HG02763 (cell line): Measurements from ENCODE around the gene MPC2.
"Not testable (repeated sequence)": the region's sequence is repeated elsewhere in the genome, so short reads cannot be mapped to it uniquely, and the experiment has no call there.

Experiments used
- ATAC-seq: cut with Tn5 transposase; IDR thresholded peaks from one replicate; pipeline ENCODE4 v1.9.1; 2021; ENCODE audit warnings: mild to moderate bottlenecking, moderate library complexity; ENCODE audit not compliant: unreplicated experiment

MPC2 gene

DNA sequence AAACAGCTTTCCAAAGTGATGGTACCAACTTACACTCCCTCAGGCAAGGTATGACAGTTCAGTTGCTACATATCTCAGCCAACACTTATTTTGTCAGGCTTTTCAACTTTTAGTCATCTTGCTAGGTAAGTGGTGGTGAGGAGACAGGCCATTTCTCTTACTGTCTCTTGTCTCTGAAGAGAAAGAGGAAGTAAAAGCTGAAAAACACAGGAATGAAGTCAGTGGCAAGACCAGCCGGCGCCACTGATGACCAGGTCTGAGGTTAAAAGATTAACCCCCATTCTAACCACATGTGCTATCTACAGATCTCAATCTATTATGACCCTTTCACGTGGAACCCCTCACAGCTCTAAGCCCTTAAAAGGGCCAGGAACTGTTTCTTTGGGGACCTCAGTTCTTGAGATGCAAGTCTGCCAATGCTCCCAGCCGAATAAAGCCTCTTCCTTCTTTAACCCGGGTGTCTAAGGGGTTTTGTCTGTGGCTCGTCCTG is 27.1 kb downstream of the MPC2 start:
- no peak for ATAC-seq

GRCh38 chr1:167905671-167906070 is 31.2 kb downstream of the MPC2 start:
- no peak for ATAC-seq

- no peak for ATAC-seq
These were observed 31.7 kb downstream of the MPC2 start for GRCh38 chr1:167905182-167905581.

DNA sequence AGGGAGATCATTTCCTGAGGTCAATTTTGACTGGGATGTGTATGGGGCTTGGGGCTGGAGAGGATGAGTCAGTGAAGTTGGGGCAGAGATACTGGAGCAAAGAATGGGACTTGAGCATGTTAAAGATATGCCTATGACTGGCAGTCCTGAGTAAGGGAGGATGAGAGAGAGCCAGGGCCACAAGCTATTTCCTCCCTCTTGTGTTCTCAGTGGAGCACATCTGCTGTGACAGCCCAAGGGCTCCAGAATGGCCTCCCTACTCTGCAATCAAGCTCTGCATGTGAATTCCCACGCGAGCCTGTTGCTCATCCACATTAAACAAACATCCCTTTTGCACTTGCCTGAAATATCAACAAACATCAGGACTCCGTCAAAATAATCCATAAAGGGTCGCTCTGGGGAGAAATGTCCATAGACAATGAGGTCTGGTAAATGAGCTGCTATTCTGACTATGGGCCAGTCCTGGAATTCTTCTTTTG is 32.2 kb downstream of the MPC2 start:
- ATAC-seq: no peak

DNA sequence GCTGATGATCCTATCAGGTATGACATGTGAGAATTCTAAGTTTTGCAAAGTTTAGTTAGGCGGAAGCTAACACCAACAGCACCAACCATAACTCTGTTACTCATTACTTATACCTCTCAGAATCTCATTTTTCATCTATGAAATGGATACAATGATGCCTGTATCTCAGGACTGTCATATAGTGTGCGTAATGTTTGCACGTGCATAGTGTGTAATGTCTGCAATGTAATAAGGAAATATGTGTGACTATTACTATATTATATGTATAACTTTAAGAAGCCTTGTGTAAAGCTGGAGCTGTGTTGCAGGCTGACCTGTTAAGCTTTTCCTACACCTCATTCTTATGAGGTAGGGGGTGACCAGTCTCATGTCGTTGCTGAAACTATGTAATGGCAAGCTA is 36.0 kb downstream of the MPC2 start:
- no peak for ATAC-seq

- ATAC-seq: peak; percentile 83
These were observed 37.6 kb downstream of the MPC2 start for GRCh38 chr1:167899253-167899681.

DNA sequence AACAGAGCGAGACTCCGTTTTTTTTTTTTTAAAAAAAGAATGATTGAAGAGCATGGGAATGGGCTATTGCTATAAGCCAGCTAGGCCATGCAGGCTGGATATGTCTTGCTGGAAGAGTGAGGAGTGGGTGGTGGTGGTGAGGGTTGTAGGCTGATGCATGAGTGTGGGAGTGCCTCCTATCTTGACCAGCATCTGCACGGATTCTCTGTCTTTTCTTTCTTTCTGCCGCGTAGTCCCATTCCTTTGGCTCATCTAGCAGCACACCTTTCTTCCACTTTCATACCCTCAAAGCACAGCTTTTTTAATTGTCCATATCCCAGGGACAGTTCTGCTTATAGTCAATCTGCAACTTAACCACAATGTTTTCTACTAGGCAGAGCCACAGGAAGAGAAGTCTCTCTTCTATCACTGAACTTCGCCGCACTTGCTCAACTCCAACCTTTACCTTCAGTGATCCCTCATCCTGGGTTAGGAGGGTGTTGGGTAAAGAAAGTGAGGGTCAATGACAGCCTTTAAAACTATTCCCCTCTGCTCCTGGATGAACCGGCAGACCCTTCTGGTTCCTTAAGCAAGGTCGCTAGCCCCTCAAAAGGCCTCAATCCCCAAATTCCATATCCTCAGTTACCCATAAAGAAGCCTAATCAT is 38.2 kb downstream of the MPC2 start:
- ATAC-seq: no peak

GRCh38 chr1:167893798-167894197 is 43.1 kb downstream of the MPC2 start:
- ATAC-seq: no peak

GRCh38 chr1:167890400-167890799 is 46.5 kb downstream of the MPC2 start:
- ATAC-seq: no peak

DNA sequence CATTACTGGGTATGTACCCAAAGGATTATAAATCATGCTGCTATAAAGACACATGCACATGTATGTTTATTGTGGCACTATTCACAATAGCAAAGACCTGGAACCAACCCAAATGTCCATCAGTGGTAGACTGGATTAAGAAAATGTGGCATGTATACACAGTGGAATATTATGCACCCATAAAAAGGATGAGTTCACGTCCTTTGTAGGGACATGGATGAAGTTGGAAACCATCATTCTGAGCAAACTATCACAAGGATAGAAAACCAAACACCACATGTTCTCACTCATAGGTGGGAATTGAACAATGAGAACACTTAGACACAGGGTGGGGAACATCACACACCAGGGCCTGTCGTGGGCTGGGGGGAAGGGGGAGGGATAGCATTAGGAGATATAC is 49.7 kb downstream of the MPC2 start:
- not testable (repeated sequence) for ATAC-seq

GRCh38 chr1:167882376-167882775 is 54.5 kb downstream of the MPC2 start:
- ATAC-seq: no peak

DNA sequence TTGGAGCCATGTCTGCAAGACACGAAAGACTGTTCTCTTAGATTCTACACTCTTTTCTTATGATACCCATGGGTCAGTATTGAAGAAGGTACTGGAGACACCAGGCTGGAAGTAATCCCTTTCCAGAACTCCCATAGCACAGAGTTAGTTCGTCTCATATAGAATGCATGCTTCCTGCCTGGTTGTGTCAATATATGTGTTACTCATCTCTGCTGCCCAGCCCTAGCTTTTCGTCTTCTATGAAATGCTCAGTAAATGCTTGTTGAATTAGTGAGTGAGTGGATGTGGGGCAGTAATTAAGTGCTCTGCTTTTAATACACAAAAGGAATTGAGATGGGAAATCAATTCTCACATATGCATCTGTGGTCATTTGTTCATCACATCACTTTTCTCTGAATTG is 55.1 kb downstream of the MPC2 start:
- ATAC-seq: no peak

DNA sequence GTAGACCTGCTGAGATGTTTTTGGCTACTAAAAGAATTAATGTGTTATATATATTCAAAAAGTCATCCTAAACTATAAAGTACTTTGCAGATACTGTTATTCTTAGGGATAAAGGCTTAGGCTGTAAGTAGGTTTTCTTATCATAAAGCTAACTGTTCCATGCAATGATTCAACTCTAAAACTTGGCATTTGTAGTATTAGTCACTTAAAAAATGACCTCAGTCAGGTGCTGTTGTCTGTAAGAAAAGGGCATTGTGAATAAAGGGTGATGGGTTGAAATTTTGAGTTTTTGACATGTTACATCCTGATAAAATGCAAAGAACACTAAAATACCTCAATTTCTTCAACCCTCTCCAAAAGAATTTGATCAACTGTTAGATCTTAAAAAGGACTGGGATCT is 55.8 kb downstream of the MPC2 start:
- ATAC-seq: no peak

GRCh38 chr1:167880580-167881021 is 56.3 kb downstream of the MPC2 start:
- no peak for ATAC-seq

GRCh38 chr1:167879508-167879907 is 57.4 kb downstream of the MPC2 start:
- no peak for ATAC-seq

GRCh38 chr1:167878372-167879160 is 58.3 kb downstream of the MPC2 start:
- no peak for ATAC-seq

GRCh38 chr1:167876597-167877175 is 60.2 kb downstream of the MPC2 start:
- ATAC-seq: no peak

DNA sequence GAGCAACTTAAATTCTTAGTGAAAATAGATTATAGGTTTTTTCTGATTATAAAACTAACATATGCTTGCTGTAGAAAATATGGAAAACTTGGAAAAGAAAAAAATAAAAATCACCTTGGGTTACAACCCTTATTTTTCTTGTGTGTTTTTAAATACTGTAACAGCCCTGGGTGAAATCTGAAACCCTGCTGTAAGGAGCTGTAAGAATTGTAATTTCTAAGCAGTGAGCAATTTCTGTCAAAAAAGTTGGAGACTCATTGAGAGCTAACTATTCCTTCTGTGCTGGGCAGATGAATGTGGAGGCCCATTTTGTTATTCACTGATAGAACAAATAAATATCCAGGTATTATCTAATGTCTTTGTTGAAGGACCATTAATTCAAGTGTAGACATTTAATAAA is 65.5 kb downstream of the MPC2 start:
- ATAC-seq: no peak

DNA sequence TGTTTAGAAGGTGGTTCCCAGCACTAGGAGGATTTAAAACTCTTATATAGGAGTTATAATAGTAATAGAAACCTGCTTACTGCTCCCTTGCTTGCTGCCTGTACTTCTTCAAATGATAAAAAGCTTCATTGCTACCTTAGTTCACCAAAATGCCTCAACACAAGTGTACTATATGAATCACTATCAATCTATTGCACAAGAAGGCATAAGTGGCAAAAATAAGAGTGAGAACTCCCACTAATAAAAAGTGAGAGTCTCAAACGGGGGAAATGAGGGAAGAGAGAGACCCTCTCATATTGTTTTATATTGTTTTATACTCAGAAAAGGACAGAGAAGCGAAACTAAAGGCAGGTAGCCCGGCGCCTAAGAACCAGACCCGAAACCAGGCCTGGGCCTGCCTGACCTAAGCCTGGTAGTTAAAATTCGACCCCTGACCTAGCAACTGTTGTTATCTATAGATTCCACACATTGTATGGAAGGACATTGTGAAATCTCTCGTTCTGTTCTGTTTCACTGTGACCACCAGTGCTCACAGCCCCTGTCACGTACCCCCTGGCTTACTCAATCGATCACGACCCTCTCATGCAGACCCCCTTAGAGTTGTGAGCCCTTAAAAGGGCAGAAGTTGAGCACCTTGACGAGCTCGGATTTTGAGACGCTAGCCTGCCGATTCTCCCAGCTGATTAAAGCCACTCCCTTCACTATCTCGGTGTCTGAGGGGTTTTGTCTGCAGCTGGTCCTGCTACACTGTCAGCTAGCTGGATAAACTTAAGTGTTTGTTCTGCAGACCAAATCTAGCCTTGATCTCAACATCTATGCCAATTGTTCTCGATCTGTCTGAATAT is 67.5 kb downstream of the MPC2 start:
- not testable (repeated sequence) for ATAC-seq

DNA sequence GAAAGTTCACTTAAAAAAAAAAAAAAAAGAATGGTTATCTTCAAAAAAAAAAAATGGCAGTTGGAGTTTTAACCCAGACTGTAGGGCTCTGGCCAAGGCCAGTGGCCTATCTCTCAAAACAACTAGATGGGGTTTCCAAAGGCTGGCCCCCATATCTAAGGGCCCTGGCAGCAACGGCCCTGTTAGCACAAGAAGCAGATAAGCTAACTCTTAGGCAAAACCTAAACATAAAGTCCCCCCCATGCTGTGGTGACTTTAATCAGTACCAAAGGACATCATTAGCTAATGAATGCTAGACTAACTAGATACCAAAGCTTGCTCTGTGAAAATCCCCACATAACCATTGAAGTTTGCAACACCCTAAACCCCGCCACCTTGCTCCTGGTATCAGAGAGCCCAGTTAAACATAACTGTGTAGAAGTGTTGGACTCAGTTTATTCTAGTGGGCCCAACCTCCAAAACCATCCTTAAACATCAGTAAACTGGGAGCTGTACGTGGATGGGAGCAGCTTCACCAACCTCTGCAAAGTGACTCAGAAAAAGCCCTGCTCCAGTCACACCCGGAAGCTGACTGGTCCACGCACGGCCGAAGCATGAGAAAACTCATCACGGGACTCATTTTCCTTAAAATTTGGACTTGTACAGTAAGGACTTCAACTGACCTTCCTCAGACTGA is 70.0 kb downstream of the MPC2 start:
- ATAC-seq: not testable (repeated sequence)
